Adrenal gland (tissue), 12 donors: Measurements from ENCODE around the gene CEP250. TPM values are rescaled to one million over a fixed set of nuclear protein-coding genes. Genes with fewer than 3 reads are reported as not detected.
A peak's percentile ranks its signal among the peaks of the same experiment; 100 is the strongest.

ENCODE experiments used
- DNase-seq, 7 donors: peaks; one replicate each; pipeline ENCODE4 v3.0.0-alpha.2; 2019 to 2020
- H3K27ac ChIP-seq, 5 donors: fragments of 200-600 bp; sonication (generic) in 4 of 5; 1 replicate in 3 of 5; 2 replicates in 2 of 5; pipeline versions ENCODE4 v1.5.1 to v1.8.0; 2016 to 2020; ENCODE audit warnings: mild to moderate bottlenecking in 1 of 5
- H3K27me3 ChIP-seq: fragments of 200-600 bp; 2 replicates; pipeline ENCODE4 v1.8.0; 2021
- H3K36me3 ChIP-seq, 2 donors: fragments of 200-600 bp; replicated peaks in 1 of 2; 1 replicate in 1 of 2; 2 replicates in 1 of 2; pipeline versions ENCODE4 v1.5.1 to v1.8.0; 2018 to 2022
- H3K4me1 ChIP-seq, 2 donors: fragments of 200-600 bp; replicated peaks in 1 of 2; 1 replicate in 1 of 2; 2 replicates in 1 of 2; pipeline versions ENCODE4 v1.5.1 to v1.8.0; 2018 to 2021
- H3K4me3 ChIP-seq, 4 donors: fragments of 200-600 bp; sonication (generic) in 3 of 4; one replicate each; pipeline ENCODE4 v1.5.1; 2016 to 2018
- H3K9me3 ChIP-seq, 3 donors: fragments of 200-600 bp; sonication (generic) in 1 of 3; replicated peaks in 1 of 3; 1 replicate in 2 of 3; 2 replicates in 1 of 3; pipeline versions ENCODE4 v1.5.1 to v1.8.0; 2016 to 2021
- POLR2A ChIP-seq, 2 donors: fragments of 450-650 bp; IDR thresholded peaks; one replicate each; pipeline ENCODE4 v1.6.1; 2017; ENCODE audit warnings: antibody characterized with exemption in 2 of 2, mild to moderate bottlenecking in 2 of 2, moderate library complexity in 1 of 2
- WGBS, 4 donors: extraction: QIAGEN DNeasy Blood & Tissue Kit in 2 of 4; methylation state at CpG; one replicate each; pipeline versions ENCODE4 v1.1.5 to v1.1.7; 2013 to 2017; 5-methylcytosine and 5-hydroxymethylcytosine counted together
- intact Hi-C, 2 donors: fragments of 100-400 bp; cut with DNase I; formaldehyde crosslinking; loops; one replicate each; pipeline versions ENCODE4 v1.14.1 to v1.15.0; 2022 to 2023
- polyA plus RNA-seq, 3 donors: library from polyadenylated mRNA; stranded (reverse); fragments of 200-250 nt in 2 of 3; fragments of 350-450 nt in 1 of 3; fragmentation: Illumina TruSeq in 1 of 3; extraction: RNeasy Lipid Tissue Mini Kit (QIAGEN cat#74804) in 1 of 3; gene quantifications; one replicate each; pipeline ENCODE4 v1.2.3, GENCODE V29; 2013 to 2014
- total RNA-seq, 9 donors: library from RNA; depleted of rRNA in 4 of 9; stranded (reverse); fragments of >200 nt in 4 of 9; fragments of 120-200 nt in 1 of 9; fragmentation: NEBNext Ultra II Directional in 1 of 9; extraction: Animal tissue kit (Norgen Biotek cat#: 25700) in 1 of 9; gene quantifications; one replicate each; pipeline versions ENCODE4 v1.1.0 to v1.2.4, GENCODE V29; 2013 to 2023
- TF ChIP-seq, protein P1 (sequence below), 6 experiments: fragments of 450-650 bp in 4 of 6; fragments of 200-600 bp in 2 of 6; sonication (generic) in 1 of 6; IDR thresholded peaks; 1 replicate in 5 of 6; 2 replicates in 1 of 6; pipeline versions ENCODE4 v1.5.1 to v1.8.0; 2016 to 2021; ENCODE audit warnings: antibody characterized with exemption in 6 of 6, mild to moderate bottlenecking in 2 of 6, moderate library complexity in 1 of 6
- donor health status: healthy with polysubstance abuse.
- donor health status: Bipolar disorder and iron deficiency.
- donor health status: DM: yes; HTN: yes; CAD: no.
- donor health status: DM: no; HTN: no; CAD: no.
- donor health status: DM: no; HTN: no; CAD: no.
- donor health status: DM: yes; HTN: yes; CAD: no.

Gene CEP250
- total and polyA plus RNA-seq, 12 donors: 12.6 to 49.8 (median 26.0) TPM

DNA sequence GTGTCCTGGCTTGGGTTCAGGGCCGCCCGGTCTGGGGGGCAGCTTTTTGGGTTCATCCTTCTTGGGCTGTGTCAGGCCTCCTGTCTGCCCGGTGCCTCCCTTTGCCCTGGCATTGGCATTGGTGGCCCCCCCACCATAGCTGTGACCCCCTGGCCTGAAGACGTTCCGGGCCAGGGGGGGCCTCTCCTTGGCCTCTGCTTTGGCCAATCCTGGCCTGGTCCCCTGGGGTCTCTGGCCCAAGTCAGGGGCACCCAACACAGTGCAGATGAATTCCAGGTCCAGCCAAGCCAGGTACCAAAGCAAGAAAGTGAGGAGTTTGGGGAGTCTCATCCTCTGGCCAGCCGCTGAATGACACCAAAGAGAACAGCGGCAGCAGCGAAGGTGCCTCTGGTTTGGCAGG lies 17.8 kb upstream of the CEP250 start:
- TF ChIP-seq POLR2A (IDR thresholded peaks at IDR 0.05): no peak
- TF ChIP-seq, protein P1, sequence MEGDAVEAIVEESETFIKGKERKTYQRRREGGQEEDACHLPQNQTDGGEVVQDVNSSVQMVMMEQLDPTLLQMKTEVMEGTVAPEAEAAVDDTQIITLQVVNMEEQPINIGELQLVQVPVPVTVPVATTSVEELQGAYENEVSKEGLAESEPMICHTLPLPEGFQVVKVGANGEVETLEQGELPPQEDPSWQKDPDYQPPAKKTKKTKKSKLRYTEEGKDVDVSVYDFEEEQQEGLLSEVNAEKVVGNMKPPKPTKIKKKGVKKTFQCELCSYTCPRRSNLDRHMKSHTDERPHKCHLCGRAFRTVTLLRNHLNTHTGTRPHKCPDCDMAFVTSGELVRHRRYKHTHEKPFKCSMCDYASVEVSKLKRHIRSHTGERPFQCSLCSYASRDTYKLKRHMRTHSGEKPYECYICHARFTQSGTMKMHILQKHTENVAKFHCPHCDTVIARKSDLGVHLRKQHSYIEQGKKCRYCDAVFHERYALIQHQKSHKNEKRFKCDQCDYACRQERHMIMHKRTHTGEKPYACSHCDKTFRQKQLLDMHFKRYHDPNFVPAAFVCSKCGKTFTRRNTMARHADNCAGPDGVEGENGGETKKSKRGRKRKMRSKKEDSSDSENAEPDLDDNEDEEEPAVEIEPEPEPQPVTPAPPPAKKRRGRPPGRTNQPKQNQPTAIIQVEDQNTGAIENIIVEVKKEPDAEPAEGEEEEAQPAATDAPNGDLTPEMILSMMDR (IDR thresholded peaks at IDR 0.05): no peak
- H3K27me3 ChIP-seq: no peaks in the 10 kb centered on the region
- intact Hi-C loops: loop anchor here in 1 of 2 donors (5.0 to 10.0 kb wide), 2 partner anchors 135 to 583 kb away; no protein-coding TSS in a partner anchor
- H3K4me1 ChIP-seq: no peaks in the 10 kb centered on the region
- no peak overlapping the region for H3K27ac ChIP-seq
- DNase-seq: no peak
- H3K4me3 ChIP-seq: no peak overlapping the region
- 56 to 70% (median 65%) methylated on average over 3 to 8 of the region's 8 CpGs for WGBS, 4 donors
- H3K36me3 ChIP-seq: no peaks in the 10 kb centered on the region
- no peaks in the 10 kb centered on the region for H3K9me3 ChIP-seq

DNA sequence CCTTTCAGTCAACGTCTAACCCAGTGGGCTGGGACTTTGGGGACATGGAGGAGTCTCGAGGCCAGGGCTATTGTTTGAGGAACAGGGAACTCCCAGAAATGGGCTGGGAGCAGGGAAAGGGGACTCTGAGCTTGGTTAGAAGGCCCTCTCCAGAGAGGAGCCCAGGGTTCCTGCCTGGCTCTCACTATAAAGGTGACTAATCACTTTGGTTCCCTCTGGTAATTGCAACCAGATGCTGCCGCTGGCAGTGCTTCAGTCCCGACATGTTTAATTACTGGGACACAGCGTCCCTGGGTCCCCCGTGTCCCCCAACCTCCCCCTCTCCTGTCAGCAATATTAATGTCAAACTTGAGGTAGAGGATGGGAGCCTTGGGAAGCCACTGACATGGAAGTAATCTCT lies 12.4 kb upstream of the CEP250 start:
- no peak overlapping the region for H3K27ac ChIP-seq
- intact Hi-C loops: loop anchor here in 1 of 2 donors (5.0 kb wide), 1 partner anchor 141 kb away; no protein-coding TSS in a partner anchor
- no peaks in the 10 kb centered on the region for H3K9me3 ChIP-seq
- no peak for DNase-seq
- H3K4me1 ChIP-seq: no peaks in the 10 kb centered on the region
- WGBS, 4 donors: 31 to 40% (median 37%) methylated on average over 6 of the region's 6 CpGs
- no peaks in the 10 kb centered on the region for H3K36me3 ChIP-seq
- TF ChIP-seq POLR2A (IDR thresholded peaks at IDR 0.05): no peak
- TF ChIP-seq, protein P1 (IDR thresholded peaks at IDR 0.05): no peak
- no peaks in the 10 kb centered on the region for H3K27me3 ChIP-seq
- H3K4me3 ChIP-seq: no peak overlapping the region

DNA sequence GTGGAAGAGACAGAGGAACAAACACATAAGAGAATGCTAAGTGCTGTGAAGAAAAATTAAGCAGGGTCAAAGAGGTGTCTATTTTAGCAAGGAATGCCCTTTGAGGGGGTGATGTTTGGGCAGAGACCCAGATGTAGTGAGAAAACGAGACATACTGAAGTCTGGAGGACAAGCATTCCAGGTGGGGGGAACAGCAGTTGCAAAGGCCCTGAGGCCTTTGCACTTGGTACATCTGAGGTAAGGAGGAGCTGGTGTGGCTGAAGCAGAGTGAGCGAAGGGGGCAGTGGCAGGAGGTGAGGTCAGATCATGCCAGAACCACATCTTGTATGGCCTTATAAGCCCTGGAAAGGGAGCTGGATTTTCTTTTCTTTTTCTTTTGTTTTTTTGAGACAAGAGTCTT lies 11.2 kb upstream of the CEP250 start:
- DNase-seq: no peak
- no peaks in the 10 kb centered on the region for H3K36me3 ChIP-seq
- intact Hi-C loops: loop anchor here in 1 of 2 donors (5.0 kb wide), 1 partner anchor 142 kb away; no protein-coding TSS in a partner anchor

DNA sequence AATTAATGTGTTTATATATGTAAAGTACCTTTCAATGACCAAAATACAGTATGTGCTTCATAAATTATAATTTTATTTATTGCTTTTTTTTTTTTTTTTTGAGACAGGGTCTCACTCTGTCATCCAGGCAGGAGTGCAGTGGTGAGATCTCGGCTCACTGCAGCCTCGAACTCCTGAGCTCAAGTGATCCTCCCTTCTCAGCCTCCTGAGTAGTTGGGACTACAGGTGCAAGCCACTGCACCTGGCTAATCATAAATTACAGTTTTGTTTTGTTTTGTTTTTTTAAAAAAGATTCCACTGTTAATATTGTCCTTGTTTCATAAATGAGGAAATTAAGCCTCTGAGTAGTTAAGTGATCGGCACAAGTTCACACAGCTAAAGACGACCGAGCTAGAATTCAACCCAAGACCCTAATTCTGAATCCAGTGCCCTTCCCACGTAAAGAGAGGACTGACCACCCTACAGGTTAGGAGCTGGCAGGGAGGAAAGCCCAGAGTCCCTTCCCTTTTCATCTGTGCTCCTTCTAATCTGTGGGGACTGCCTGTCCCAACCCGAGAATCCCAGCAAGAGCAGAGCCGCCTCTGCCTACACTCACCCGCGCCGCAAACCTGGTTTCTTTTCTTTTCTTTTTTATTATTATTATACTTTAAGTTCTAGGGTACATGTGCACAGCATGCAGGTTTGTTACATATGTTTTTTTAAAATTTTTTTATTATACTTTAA lies 8.9 kb upstream of the CEP250 start:
- 48 to 57% (median 50%) methylated on average over 11 of the region's 11 CpGs for WGBS, 4 donors
- DNase-seq: no peak
- no peaks in the 10 kb centered on the region for H3K9me3 ChIP-seq
- intact Hi-C loops: no loop called here
- no peaks in the 10 kb centered on the region for H3K4me1 ChIP-seq
- H3K27me3 ChIP-seq: no peaks in the 10 kb centered on the region
- H3K4me3 ChIP-seq: peak overlapping the region in 2 of 4 donors; percentile 25 to 59
- TF ChIP-seq POLR2A (IDR thresholded peaks at IDR 0.05): no peak
- TF ChIP-seq, protein P1 (IDR thresholded peaks at IDR 0.05): no peak
- H3K36me3 ChIP-seq: no peaks in the 10 kb centered on the region
- no peak overlapping the region for H3K27ac ChIP-seq

More for the DNA sequence above, 11.2 kb upstream of the CEP250 start:
- Histone ChIP-seq H3K4me1 (no peaks in the 10 kb centered on the region), H3K4me3 (no peak overlapping the region), H3K9me3 (no peaks in the 10 kb centered on the region), H3K27me3 (no peaks in the 10 kb centered on the region), H3K27ac (no peak overlapping the region)
- no peak for TF ChIP-seq POLR2A (IDR thresholded peaks at IDR 0.05)
- TF ChIP-seq, protein P1 (IDR thresholded peaks at IDR 0.05): no peak
- WGBS, 4 donors: 69 to 80% (median 77%) methylated on average over 2 of the region's 2 CpGs
